CD8-positive, alpha-beta memory T cell (primary cell): ENCODE results near the gene ALDH1L1. TPM values are rescaled to one million over a fixed set of nuclear protein-coding genes. Genes with fewer than 3 reads are reported as not detected.

Source experiments
- CTCF ChIA-PET: fragments of 350-600 bp; sonication (Branson Sonifier 250); formaldehyde crosslinking; loops from one replicate; lab custom pipeline; 2021; ENCODE audit warnings: antibody characterized with exemption; lab: Charles Lee
- POLR2A ChIA-PET: fragments of 350-600 bp; sonication (Branson Sonifier 250); formaldehyde crosslinking; loops from one replicate; lab custom pipeline; 2021; ENCODE audit warnings: antibody characterized with exemption; lab: Charles Lee
- DNase-seq, 5 donors: peaks; one replicate each; pipeline versions ENCODE4 v3.0.0 to v3.0.0-alpha.2; 2020 to 2022; ENCODE audit warnings: mixed read lengths in 1 of 5
- H3K27ac ChIP-seq: one replicate; pipeline ENCODE4 v1.7.0; 2013; ENCODE audit warnings: low read depth, mild to moderate bottlenecking, low read length, moderate library complexity
- H3K27me3 ChIP-seq: 2 replicates; pipeline ENCODE4 v1.7.0; 2013; ENCODE audit warnings: low read length, mild to moderate bottlenecking; ENCODE audit not compliant: insufficient read depth, poor library complexity, severe bottlenecking
- H3K36me3 ChIP-seq: 2 replicates; pipeline ENCODE4 v1.7.0; 2013; ENCODE audit warnings: mild to moderate bottlenecking, low read length, moderate library complexity; ENCODE audit not compliant: insufficient read depth
- H3K4me1 ChIP-seq: 2 replicates; pipeline ENCODE4 v1.7.0; 2013; ENCODE audit warnings: mild to moderate bottlenecking, low read length, moderate library complexity; ENCODE audit not compliant: insufficient read depth
- H3K4me3 ChIP-seq: 2 replicates; pipeline ENCODE4 v1.7.0; 2013; ENCODE audit warnings: mild to moderate bottlenecking, low read length
- H3K9me3 ChIP-seq: 2 replicates; pipeline ENCODE4 v1.7.0; 2013; ENCODE audit warnings: mild to moderate bottlenecking, low read length
- H3K27ac Mint-ChIP-seq, 8 donors: one replicate each; pipeline ENCODE4 v1.8.0; 2020 to 2021; ENCODE audit warnings: mixed read lengths in 8 of 8, mild to moderate bottlenecking in 6 of 8, inconsistent platforms in 3 of 8, moderate library complexity in 3 of 8
- H3K27me3 Mint-ChIP-seq, 2 donors: one replicate each; pipeline ENCODE4 v1.8.0; 2020 to 2021; ENCODE audit warnings: mixed read lengths in 2 of 2, mild to moderate bottlenecking in 1 of 2, moderate library complexity in 1 of 2
- H3K36me3 Mint-ChIP-seq, 3 donors: one replicate each; pipeline ENCODE4 v1.8.0; 2020 to 2021; ENCODE audit warnings: mixed read lengths in 3 of 3, inconsistent platforms in 1 of 3, mild to moderate bottlenecking in 1 of 3
- H3K4me1 Mint-ChIP-seq, 3 donors: one replicate each; pipeline ENCODE4 v1.8.0; 2020 to 2021; ENCODE audit warnings: mixed read lengths in 3 of 3, inconsistent platforms in 1 of 3, mild to moderate bottlenecking in 1 of 3
- H3K4me3 Mint-ChIP-seq, 7 donors: one replicate each; pipeline ENCODE4 v1.8.0; 2020 to 2021; ENCODE audit warnings: mixed read lengths in 7 of 7, mild to moderate bottlenecking in 6 of 7, moderate library complexity in 4 of 7, inconsistent platforms in 2 of 7
- H3K9me3 Mint-ChIP-seq, 5 donors: one replicate each; pipeline ENCODE4 v1.8.0; 2020 to 2022; ENCODE audit warnings: mixed read lengths in 5 of 5, mild to moderate bottlenecking in 3 of 5, moderate library complexity in 2 of 5, inconsistent platforms in 1 of 5
- polyA plus RNA-seq: library from polyadenylated mRNA; unstranded; fragments of 300-500 nt; fragmentation: Illumina TruSeq; gene quantifications from one replicate; pipeline ENCODE4 v1.2.3, GENCODE V29; 2021
- total RNA-seq, 2 experiments: library from RNA; stranded (reverse); gene quantifications; one replicate each; pipeline ENCODE4 v1.2.3, GENCODE V29; 2021

The ALDH1L1 gene
- total and polyA plus RNA-seq, 3 experiments from 2014 or later, result not detected

- Histone ChIP-seq H3K27me3 (no peaks in the 10 kb centered on the region), H3K36me3 (no peaks in the 10 kb centered on the region), H3K4me3 (no peak overlapping the region), H3K4me1 (no peaks in the 10 kb centered on the region), H3K27ac (no peak overlapping the region), H3K9me3 (no peaks in the 10 kb centered on the region)
- Mint-ChIP-seq H3K36me3 (no peaks in the 10 kb centered on the region), H3K27me3 (peaks cover 8 to 43% of the 10 kb centered on the region in 2 donors), H3K4me3 (no peak overlapping the region), H3K4me1 (no peaks in the 10 kb centered on the region), H3K27ac (no peak overlapping the region), H3K9me3 (peaks cover 0 to 2% (median 0%) of the 10 kb centered on the region in 5 donors)
- ChIA-PET CTCF (no interaction called here), POLR2A (no interaction called here)
- no peak for DNase-seq
These were observed 20.8 kb upstream of the ALDH1L1 start for GRCh38 chr3:126201168-126201567.

GRCh38 chr3:126200534-126200933, 20.1 kb upstream of the ALDH1L1 start:
- Histone ChIP-seq H3K36me3 (no peaks in the 10 kb centered on the region), H3K27ac (no peak overlapping the region), H3K27me3 (no peaks in the 10 kb centered on the region), H3K9me3 (no peaks in the 10 kb centered on the region), H3K4me1 (no peaks in the 10 kb centered on the region), H3K4me3 (no peak overlapping the region)
- POLR2A ChIA-PET, result no interaction called here
- CTCF ChIA-PET, result no interaction called here
- no peak overlapping the region for H3K4me3 Mint-ChIP-seq
- H3K27ac Mint-ChIP-seq, result no peak overlapping the region
- peaks cover 8 to 41% of the 10 kb centered on the region in 2 donors for H3K27me3 Mint-ChIP-seq
- H3K36me3 Mint-ChIP-seq, result no peaks in the 10 kb centered on the region
- DNase-seq, result no peak
- peaks cover 0 to 2% (median 0%) of the 10 kb centered on the region in 5 donors for H3K9me3 Mint-ChIP-seq
- H3K4me1 Mint-ChIP-seq, result no peaks in the 10 kb centered on the region

GRCh38 chr3:126199256-126199655, 18.9 kb upstream of the ALDH1L1 start:
- Histone ChIP-seq H3K27me3 (no peaks in the 10 kb centered on the region), H3K36me3 (no peaks in the 10 kb centered on the region), H3K4me1 (no peaks in the 10 kb centered on the region), H3K4me3 (no peak overlapping the region), H3K9me3 (no peaks in the 10 kb centered on the region), H3K27ac (no peak overlapping the region)
- no peaks in the 10 kb centered on the region for H3K36me3 Mint-ChIP-seq
- DNase-seq, result no peak
- peaks cover 5 to 13% (median 11%) of the 10 kb centered on the region in 5 donors for H3K9me3 Mint-ChIP-seq
- H3K27me3 Mint-ChIP-seq, result peaks cover 5 to 37% of the 10 kb centered on the region in 2 donors
- no peak overlapping the region for H3K27ac Mint-ChIP-seq
- ChIA-PET CTCF (no interaction called here), POLR2A (no interaction called here)
- no peak overlapping the region for H3K4me3 Mint-ChIP-seq
- H3K4me1 Mint-ChIP-seq, result no peaks in the 10 kb centered on the region

- Mint-ChIP-seq H3K36me3 (no peaks in the 10 kb centered on the region), H3K4me1 (no peaks in the 10 kb centered on the region), H3K27me3 (peaks cover 5 to 28% of the 10 kb centered on the region in 2 donors), H3K9me3 (peaks cover 5 to 14% (median 11%) of the 10 kb centered on the region in 5 donors), H3K27ac (no peak overlapping the region), H3K4me3 (no peak overlapping the region)
- POLR2A ChIA-PET, result no interaction called here
- Histone ChIP-seq H3K4me3 (no peak overlapping the region), H3K9me3 (no peaks in the 10 kb centered on the region), H3K4me1 (no peaks in the 10 kb centered on the region), H3K27me3 (no peaks in the 10 kb centered on the region), H3K27ac (no peak overlapping the region), H3K36me3 (no peaks in the 10 kb centered on the region)
- peak in 2 of 5 donors; percentile 19 to 60 for DNase-seq
- CTCF ChIA-PET, result interaction anchor here (1.2 kb wide), 2 partner anchors 14 to 432 kb away, joined by 3 read pairs; no protein-coding TSS in a partner anchor
These were observed 17.6 kb upstream of the ALDH1L1 start for GRCh38 chr3:126197854-126198584.

GRCh38 chr3:126197343-126197742, 17.0 kb upstream of the ALDH1L1 start:
- CTCF ChIA-PET, result interaction anchor here (1.2 kb wide), 2 partner anchors 14 to 431 kb away, joined by 3 read pairs; no protein-coding TSS in a partner anchor
- H3K4me3 ChIP-seq, result no peak overlapping the region
- H3K27ac Mint-ChIP-seq, result no peak overlapping the region

GRCh38 chr3:126194713-126195305, 14.4 kb upstream of the ALDH1L1 start:
- Histone ChIP-seq H3K36me3 (no peaks in the 10 kb centered on the region), H3K4me3 (no peak overlapping the region), H3K27me3 (no peaks in the 10 kb centered on the region), H3K9me3 (no peaks in the 10 kb centered on the region), H3K27ac (no peak overlapping the region), H3K4me1 (no peaks in the 10 kb centered on the region)
- no peak for DNase-seq
- Mint-ChIP-seq H3K27me3 (peaks cover under 1 to 18% of the 10 kb centered on the region in 2 donors), H3K27ac (no peak overlapping the region), H3K36me3 (no peaks in the 10 kb centered on the region), H3K4me3 (no peak overlapping the region), H3K9me3 (peaks cover 5 to 14% (median 11%) of the 10 kb centered on the region in 5 donors), H3K4me1 (no peaks in the 10 kb centered on the region)
- CTCF ChIA-PET, result no interaction called here
- POLR2A ChIA-PET, result no interaction called here

More at GRCh38 chr3:126197343-126197742, 17.0 kb upstream of the ALDH1L1 start:
- Mint-ChIP-seq H3K36me3 (no peaks in the 10 kb centered on the region), H3K9me3 (peaks cover 5 to 14% (median 11%) of the 10 kb centered on the region in 5 donors), H3K4me3 (no peak overlapping the region), H3K4me1 (no peaks in the 10 kb centered on the region), H3K27me3 (peaks cover 5 to 27% of the 10 kb centered on the region in 2 donors)
- no peaks in the 10 kb centered on the region for H3K4me1 ChIP-seq
- no peak overlapping the region for H3K27ac ChIP-seq
- no peaks in the 10 kb centered on the region for H3K36me3 ChIP-seq
- no peaks in the 10 kb centered on the region for H3K9me3 ChIP-seq
- POLR2A ChIA-PET, result no interaction called here
- DNase-seq, result no peak
- no peaks in the 10 kb centered on the region for H3K27me3 ChIP-seq

GRCh38 chr3:126191246-126191645, 10.9 kb upstream of the ALDH1L1 start:
- H3K4me3 Mint-ChIP-seq, result no peak overlapping the region
- ChIA-PET CTCF (no interaction called here), POLR2A (no interaction called here)
- Histone ChIP-seq H3K27me3 (no peaks in the 10 kb centered on the region), H3K4me1 (no peaks in the 10 kb centered on the region), H3K4me3 (no peak overlapping the region), H3K9me3 (no peaks in the 10 kb centered on the region), H3K36me3 (no peaks in the 10 kb centered on the region), H3K27ac (no peak overlapping the region)
- no peaks in the 10 kb centered on the region for H3K36me3 Mint-ChIP-seq
- H3K9me3 Mint-ChIP-seq, result peaks cover 5 to 13% (median 11%) of the 10 kb centered on the region in 5 donors
- peaks cover 1 to 10% of the 10 kb centered on the region in 2 donors for H3K27me3 Mint-ChIP-seq
- H3K4me1 Mint-ChIP-seq, result no peaks in the 10 kb centered on the region
- no peak overlapping the region for H3K27ac Mint-ChIP-seq
- no peak for DNase-seq

GRCh38 chr3:126187920-126188319, 7.5 kb upstream of the ALDH1L1 start:
- Mint-ChIP-seq H3K9me3 (no peaks in the 10 kb centered on the region), H3K4me1 (no peaks in the 10 kb centered on the region), H3K36me3 (no peaks in the 10 kb centered on the region), H3K27ac (no peak overlapping the region), H3K4me3 (no peak overlapping the region), H3K27me3 (peaks cover 3 to 16% of the 10 kb centered on the region in 2 donors)
- POLR2A ChIA-PET, result no interaction called here
- CTCF ChIA-PET, result no interaction called here
- H3K9me3 ChIP-seq, result no peaks in the 10 kb centered on the region
- DNase-seq, result no peak
- no peak overlapping the region for H3K4me3 ChIP-seq
- H3K27me3 ChIP-seq, result no peaks in the 10 kb centered on the region
- H3K4me1 ChIP-seq, result no peaks in the 10 kb centered on the region
- no peak overlapping the region for H3K27ac ChIP-seq
- no peaks in the 10 kb centered on the region for H3K36me3 ChIP-seq
